ENCODE measurements around the gene KLK5.

DNA sequence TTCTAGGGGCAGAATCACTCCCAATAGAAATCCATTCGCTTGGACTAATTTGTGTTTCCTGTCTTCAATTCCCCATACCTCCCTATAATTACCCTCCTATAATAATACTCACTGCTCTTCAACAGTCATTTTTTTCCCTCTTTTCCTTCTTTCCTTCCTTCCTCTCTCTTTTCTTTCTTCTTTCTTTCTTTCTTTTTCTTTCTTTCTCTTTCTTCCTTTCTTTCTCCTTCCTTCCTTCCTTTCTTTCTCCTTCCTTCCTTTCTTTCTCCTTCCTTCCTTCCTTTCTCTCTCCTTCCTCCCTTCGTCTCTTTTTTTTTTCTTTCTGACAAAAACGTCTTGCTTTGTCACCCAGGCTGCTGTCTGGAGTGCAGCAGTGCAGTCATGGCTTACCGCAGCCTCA is 8.0 kb downstream of the KLK5 start:
- TF ChIP-seq, protein P1, sequence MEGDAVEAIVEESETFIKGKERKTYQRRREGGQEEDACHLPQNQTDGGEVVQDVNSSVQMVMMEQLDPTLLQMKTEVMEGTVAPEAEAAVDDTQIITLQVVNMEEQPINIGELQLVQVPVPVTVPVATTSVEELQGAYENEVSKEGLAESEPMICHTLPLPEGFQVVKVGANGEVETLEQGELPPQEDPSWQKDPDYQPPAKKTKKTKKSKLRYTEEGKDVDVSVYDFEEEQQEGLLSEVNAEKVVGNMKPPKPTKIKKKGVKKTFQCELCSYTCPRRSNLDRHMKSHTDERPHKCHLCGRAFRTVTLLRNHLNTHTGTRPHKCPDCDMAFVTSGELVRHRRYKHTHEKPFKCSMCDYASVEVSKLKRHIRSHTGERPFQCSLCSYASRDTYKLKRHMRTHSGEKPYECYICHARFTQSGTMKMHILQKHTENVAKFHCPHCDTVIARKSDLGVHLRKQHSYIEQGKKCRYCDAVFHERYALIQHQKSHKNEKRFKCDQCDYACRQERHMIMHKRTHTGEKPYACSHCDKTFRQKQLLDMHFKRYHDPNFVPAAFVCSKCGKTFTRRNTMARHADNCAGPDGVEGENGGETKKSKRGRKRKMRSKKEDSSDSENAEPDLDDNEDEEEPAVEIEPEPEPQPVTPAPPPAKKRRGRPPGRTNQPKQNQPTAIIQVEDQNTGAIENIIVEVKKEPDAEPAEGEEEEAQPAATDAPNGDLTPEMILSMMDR (optimal IDR thresholded peaks at IDR 0.05 in 1 of 3, IDR thresholded peaks at IDR 0.05 in 1 of 3, conservative IDR thresholded peaks at IDR 0.05 in 1 of 3; ENCODE audit: extremely low read depth in 1 of 3, insufficient read depth in 2 of 3, low read length in 3 of 3), result no peak
- no peak for TF ChIP-seq EZH2 (IDR thresholded peaks at IDR 0.05; ENCODE audit: low read length)

Measured in keratinocyte (primary cell).